GM18861 (cell line): ENCODE data around the gene NUMA1.
A peak's percentile ranks its signal among the peaks of the same experiment; 100 is the strongest.

Experiments used
- ATAC-seq: cut with Tn5 transposase; IDR thresholded peaks from one replicate; pipeline ENCODE4 v1.9.1; 2021; ENCODE audit not compliant: unreplicated experiment

The NUMA1 gene

GRCh38 chr11:72002841-72003775 lies 77.2 kb downstream of the NUMA1 start:
- ATAC-seq: no peak

- no peak for ATAC-seq
These were observed 78.3 kb downstream of the NUMA1 start for GRCh38 chr11:72001834-72002591.

- no peak for ATAC-seq
These were observed 79.1 kb downstream of the NUMA1 start for GRCh38 chr11:72001285-72001684.

- no peak for ATAC-seq
These were observed 80.0 kb downstream of the NUMA1 start for GRCh38 chr11:72000202-72000867.

GRCh38 chr11:71999798-72000197 lies 80.5 kb downstream of the NUMA1 start:
- no peak for ATAC-seq

- ATAC-seq: no peak
These were observed 81.0 kb downstream of the NUMA1 start for GRCh38 chr11:71999362-71999761.

GRCh38 chr11:71998649-71999310 lies 81.6 kb downstream of the NUMA1 start, which contains the start of gene IL18BP:
IL18BP (plus strand) TSS chr11:71998909; CDS start chr11:71999985, 1,076 bp downstream.
- peak; percentile 43 for ATAC-seq

- no peak for ATAC-seq
These were observed 82.3 kb downstream of the NUMA1 start for GRCh38 chr11:71998061-71998460.

- ATAC-seq: no peak
These were observed 82.7 kb downstream of the NUMA1 start for GRCh38 chr11:71997594-71997993.

GRCh38 chr11:71996946-71997345 lies 83.4 kb downstream of the NUMA1 start:
- ATAC-seq: no peak

- ATAC-seq: no peak
These were observed 83.8 kb downstream of the NUMA1 start for GRCh38 chr11:71996517-71996916.

- ATAC-seq: no peak
These were observed 84.5 kb downstream of the NUMA1 start for GRCh38 chr11:71995726-71996291.

- no peak for ATAC-seq
These were observed 85.6 kb downstream of the NUMA1 start for GRCh38 chr11:71994786-71995185.

GRCh38 chr11:71992136-71992730 lies 88.1 kb downstream of the NUMA1 start:
- ATAC-seq: no peak

- peak; percentile 60 for ATAC-seq
These were observed 88.8 kb downstream of the NUMA1 start for GRCh38 chr11:71991494-71991893.

- ATAC-seq: no peak
These were observed 89.6 kb downstream of the NUMA1 start for GRCh38 chr11:71990701-71991100.

GRCh38 chr11:71988050-71988449 lies 92.3 kb downstream of the NUMA1 start:
- ATAC-seq: no peak

- no peak for ATAC-seq
These were observed 92.8 kb downstream of the NUMA1 start for GRCh38 chr11:71987521-71987920.

- no peak for ATAC-seq
These were observed 94.2 kb downstream of the NUMA1 start for GRCh38 chr11:71986131-71986530.

- ATAC-seq: no peak
These were observed 100.7 kb downstream of the NUMA1 start for GRCh38 chr11:71979602-71980001.
